NCI-H748 treated with DMSO at 0.1 percent for 48 hours (cell line): ENCODE measurements around the gene CSTPP1.

ENCODE experiments used
- DNase-seq: peaks from one replicate; lab custom pipeline; 2025; lab: John Stamatoyannopoulos, UW

The CSTPP1 gene

DNA sequence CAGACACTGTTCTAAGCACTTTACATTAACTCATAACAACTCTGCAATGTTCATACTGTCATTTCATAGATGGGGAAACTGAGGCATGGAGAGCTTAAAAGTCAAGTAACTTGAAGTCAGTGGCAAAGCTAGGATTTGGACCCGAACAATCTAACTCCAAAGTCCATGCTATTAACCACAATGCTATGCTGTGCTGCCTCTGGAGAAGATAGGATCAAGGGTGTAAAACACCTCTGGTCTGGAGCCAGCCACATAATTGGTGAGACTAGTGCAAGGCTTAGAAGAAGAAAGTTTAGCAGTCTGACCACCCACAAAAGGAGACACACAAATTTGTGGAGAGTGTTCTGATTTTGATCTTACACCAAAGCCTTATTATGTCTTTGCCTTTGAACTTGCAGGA lies 196.4 kb downstream of the CSTPP1 start:
- no peak for DNase-seq

DNA sequence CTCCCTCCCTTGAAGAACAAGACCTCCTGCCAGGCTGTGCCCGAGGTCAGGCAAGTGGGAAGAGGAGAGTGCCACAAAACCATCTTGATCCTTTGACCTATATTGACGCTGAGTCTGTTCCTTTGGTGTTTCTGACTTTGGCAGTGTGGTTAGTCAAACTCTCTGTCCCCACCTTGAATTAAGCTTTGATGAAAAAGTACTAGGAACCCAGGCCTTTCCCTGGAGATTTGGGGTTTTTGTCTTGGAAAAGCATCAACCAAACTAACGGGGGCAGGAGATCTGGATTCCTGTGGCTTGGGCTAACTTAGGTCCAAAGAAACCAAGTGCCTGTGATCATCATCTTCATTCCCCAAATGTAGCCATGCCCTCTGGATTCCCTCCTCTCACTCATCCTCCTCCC lies 199.8 kb downstream of the CSTPP1 start:
- DNase-seq = no peak

DNA sequence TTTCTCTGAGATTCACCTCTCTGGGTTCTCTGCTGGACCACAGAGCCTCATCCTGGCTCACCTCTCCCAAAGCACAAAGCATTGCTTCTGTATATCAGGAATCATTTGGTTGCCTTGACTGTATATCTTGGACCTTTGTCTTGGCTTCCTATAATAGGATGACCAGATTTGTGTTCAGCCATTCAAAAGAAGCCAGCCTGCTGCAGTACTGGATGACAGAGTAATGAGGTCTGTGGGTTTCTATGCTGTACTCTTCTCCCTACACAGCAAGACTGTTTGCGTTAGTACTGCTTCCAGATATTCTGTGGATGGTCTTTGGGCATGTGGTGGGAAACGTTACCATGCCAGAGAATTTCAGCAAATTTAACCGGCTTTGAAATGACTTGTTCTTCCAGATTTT lies 200.4 kb downstream of the CSTPP1 start:
- DNase-seq = no peak

DNA sequence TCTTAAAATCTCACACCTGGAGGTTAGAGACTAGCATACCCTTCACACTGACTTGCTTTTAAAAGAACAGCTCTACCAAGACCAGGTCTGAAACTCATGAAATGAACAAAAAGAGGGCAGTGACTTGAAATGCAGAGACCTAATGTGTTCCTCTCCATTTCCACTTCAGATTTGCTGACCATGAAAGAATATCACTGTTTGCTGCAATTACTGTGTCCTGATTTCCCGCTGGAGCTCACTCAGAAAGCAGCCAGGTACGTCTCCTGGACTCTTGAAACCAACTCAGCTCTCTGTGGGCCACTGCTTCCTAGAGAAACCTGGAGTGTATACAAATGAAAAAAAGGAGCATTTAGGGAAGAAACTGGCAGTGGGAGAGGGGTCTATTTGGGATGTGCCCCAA lies 200.9 kb downstream of the CSTPP1 start:
- DNase-seq = no peak

DNA sequence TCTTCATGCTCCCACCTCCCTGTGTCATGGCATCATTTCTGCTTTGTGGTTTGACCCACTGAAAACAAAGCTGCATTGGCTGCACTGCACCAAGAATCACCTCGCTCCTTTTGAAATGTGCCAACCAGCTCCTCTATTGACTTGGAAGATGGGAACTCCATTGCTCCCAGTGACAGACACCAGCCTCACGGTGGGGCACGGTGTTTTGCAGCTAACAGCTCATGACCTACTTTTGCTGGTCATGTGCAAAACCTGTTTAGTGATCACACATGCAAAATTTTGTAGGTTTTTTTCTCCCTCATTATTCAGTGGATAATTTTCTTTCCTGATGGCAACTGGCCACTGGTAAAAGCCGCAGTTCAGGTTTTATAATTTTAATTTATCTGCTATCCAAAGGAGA lies 203.3 kb downstream of the CSTPP1 start:
- DNase-seq = no peak

DNA sequence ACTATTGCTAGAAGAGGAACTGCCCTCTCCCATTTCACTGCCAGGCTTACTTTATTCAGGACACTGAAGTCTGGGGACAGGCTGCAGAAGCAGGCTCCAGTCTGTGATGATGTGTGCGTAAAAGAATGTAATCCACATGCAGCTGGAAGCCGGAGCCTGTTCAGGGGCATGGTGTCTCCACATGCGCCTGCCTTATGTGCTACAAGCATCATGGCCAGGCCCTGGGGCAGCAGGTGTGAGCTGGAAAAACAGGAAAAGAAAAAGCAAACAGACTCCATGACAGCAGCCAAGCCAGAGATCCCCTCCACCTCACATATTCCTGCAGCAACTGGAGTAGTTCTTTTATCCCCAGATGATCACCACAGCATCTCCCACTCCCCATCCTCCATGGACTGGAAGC lies 206.8 kb downstream of the CSTPP1 start:
- DNase-seq = peak; percentile 67

DNA sequence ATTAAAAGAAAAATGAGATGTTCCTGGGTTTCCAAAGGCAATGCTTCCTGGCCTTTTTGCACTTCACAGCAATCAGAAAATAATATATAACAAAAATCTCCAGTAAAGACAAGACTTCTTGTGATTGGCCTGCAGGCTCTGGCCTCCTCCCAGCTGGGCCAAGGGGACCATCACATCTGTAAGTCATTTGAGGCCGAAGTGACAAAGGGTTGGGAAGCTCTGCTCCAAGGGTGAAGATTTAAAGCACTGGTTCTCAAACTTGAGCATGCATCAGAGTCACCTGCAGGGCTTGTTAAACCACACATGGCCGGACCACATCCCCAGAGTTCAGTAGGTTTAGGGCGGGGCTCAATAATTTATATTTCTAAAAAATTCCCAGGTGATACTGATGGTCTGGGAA lies 208.0 kb downstream of the CSTPP1 start:
- DNase-seq = no peak

DNA sequence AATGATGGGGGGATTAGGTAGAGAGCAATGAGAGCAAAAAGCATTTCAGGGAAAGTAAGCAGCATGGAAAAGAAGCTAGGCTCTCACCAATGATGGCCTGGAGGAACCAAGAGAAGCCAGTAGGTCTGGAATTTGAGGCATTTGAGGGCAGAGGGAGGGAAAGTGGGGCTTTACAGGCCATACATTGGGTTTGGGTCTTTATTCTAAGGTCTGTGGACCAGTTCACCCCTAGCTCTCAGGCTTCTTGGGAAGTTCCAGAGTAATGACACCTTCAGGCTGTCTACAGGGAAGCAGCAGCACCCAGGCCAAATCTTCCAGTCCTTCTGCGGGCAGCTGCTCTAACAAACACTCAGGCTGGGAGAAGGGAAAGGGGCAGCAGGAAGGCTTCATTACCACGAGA lies 210.7 kb downstream of the CSTPP1 start:
- DNase-seq = no peak

DNA sequence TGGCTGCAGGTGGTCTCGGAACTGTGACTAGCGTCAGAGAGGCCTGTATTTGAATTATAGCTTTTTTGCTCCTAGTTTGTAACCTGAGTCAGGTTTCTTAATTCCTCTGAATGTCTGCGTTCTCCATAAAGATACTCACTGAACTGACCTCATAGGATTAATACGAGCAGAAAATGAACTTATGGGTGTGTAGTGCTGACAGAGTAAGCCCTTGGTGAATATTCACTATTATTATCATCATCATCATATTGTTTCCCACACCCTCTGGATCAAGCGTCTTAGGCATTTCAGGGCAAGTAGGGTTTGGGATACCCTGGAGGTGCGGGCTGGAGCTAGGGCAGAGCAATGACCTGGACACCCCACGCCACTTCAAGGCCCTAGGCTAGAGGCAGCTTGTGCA lies 211.1 kb downstream of the CSTPP1 start:
- no peak for DNase-seq

DNA sequence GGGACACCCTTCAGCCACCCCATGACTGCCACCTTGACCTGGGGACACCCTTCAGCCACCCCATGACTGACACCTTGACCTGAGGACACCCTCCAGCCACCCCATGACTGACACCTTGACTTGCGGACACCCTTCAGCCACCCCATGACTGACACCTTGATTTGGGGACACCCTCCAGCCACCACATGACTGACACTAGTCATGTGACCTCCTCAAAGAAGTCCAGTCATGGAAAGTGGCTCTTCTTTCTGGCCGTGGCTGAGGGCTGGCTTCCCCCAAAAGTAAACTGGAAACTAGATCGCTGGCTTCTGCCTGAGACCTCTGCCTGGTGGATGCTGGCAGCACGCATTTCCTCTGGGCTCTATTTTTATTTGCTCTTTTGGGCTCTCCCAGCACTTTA lies 211.7 kb downstream of the CSTPP1 start:
- no peak for DNase-seq

DNA sequence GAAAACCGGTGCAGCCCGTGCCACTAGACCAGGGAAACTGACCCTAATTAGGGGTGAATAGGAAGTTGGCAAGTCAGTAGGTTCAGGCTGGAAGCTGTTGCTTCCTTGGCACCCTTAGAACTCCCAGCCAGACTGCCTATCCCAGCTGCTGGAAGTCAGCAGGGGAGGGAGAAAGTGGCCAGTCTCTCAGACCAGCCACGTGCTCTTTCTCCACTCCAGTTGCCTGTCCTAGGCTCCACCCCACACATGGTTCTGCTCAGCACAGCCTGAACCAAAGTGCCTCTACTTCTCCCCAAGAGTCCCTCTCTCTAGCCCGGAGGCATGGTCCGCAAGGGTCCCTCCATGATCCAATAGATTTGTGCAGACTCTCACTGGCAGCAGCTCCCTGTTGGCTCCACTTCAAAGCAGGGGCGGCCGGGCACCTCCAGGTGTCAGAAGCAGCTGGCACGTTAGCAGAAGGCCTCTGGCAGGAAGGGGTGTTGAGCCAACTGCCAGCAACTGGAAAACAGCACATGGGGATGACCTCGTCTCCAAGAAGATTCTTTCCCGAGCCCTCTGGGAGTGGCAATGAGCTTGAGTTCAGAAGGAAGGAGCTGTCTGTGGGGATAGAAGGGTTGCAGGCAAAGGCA lies 212.5 kb downstream of the CSTPP1 start:
- DNase-seq = no peak

DNA sequence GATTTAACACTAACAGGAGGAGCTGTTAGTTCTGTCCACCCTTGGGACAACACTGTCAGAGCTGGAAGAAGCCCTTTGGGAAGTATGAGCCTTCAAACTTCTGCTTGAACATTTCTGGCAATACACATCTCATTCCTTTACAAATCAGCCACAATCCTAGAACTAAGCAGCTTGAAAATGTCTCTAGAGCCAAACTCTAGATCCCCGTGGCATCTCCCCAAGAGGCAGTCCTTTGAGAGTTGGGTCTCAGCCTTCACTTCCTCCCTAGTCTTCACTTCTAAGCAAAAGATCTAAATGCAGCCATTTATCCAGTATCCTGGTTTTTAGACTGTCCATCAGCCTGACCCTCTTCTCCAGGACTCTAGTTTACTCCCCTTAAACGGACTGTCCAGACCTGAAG lies 213.2 kb downstream of the CSTPP1 start:
- DNase-seq = no peak

DNA sequence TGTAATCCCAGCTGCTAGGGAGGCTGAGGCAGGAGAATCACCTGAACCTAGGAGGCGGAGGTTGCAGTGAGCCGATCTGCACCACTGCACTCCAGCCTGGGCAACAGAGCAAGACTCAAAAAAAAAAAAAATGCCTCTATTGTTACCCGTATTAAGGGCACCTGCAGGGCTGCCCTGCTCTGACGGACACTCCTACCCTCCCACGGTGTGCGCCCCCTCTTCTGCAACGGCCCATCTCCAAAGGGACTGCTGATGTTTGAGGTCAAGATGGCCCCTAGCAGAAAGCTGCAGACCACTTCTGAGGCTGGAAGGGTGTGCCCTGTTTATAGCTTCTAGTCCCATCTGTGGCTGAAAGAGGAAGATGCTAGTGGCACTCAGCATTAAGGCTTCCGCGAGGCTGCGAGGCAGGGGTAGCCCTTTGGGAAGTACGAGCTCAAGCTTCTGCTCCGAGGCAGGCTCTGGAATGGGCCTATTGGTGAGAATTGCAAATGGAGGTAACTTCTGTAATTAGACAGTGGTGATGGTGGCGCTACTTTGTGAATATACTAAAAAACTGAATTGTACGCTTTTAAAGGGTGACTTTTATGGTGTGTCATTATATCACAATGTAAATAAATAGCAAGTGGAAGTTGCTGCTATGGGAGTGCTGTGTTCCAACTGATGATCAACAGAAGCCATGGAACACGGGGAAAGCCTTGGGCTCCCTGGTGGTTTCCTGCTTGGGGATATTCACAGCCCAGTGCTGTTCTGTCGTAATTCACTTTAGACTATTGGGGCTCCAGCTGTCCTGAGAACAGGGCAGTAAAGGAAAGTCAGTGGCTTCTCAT lies 215.8 kb downstream of the CSTPP1 start:
- peak; percentile 57 for DNase-seq

DNA sequence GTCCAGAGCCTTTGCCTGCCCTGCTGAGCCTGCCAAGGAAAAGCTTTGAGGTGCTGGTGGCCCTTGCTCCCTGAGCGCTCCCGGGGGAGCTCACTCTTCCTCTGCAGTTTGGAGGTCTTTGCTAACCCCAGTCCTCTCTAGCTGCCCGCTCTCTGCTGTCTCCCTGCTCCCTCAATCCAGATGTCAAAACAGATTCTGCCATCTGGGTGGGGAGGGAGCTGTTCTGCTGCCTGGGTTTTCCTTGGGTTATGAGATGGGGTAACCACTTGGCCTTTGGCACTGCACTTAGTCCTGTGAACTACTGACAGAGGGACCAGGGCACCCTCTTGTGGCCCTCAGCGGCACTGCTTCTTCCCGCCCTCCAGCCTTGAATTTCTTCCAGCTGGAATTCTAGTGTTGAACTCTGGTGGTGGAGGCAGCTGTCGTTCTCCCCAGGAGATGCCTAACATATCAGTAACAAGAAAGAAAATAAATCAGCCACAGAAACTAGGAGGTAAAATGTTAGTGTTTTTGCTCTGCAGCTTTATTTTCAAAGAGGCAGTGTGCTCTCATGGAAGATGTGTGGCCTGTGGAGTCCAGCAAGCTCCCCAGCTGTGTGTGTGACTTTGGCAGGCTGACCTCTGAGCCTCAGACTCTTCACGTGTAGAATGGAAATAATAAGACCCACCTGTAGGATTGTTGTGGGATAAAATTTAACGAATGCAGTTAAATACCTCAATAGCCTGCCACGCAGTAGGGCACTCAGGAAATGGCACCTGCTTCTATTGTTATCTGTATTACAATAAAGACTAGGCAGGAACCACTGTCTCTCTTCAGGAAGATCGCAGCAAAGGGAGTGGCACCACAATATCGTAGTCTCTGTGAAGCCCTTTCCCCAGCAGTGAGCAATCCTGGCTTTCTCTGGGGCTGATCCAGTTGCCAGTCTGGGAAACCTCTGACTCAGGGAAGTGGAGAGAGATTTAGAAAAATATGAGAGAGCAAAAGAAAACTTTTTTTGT lies 216.7 kb downstream of the CSTPP1 start:
- peak; percentile 86 for DNase-seq

DNA sequence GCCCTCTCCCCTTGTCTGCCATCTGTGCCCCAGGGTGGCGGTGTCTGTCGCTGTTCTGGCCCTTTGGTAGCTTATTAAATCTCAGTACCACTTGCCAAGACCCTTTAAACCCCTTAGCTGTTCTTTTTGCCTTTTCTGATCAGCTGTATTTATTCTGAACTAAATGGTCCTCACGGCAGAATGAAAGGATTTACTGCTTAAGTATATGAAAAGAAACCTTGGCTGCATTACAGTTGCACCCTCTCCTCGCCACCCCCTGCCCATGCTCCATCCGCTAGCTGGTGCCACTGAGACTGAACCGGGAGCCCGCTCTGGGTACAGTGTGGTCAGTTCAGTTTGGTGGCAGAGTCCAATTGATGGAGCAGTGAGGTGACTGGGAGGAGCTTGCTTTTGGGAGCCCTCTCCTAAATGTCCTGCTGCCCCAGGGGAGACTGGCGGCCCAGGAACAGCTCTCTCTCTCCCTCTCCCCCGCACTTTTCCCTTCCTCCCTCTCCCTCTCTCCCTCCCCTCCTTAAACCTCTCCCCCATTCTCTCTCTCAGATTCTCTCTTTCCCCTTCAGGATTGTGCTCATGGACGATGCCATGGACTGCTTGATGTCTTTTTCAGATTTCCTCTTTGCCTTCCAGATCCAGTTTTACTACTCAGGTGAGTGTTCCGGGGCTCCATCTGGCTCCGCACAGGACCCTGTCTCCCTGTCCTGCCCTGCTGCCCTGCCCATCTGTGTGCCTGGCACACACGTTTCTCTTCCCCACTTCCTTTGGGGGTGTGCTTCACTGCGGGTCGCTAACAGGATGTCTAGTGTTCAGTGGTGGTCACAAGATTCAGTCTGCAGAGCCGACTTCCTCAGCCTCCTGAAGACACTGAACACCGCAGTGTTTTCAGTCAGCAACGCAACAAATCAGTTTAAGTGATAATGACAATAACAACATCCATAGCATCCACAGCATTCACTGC lies 218.3 kb downstream of the CSTPP1 start:
- DNase-seq = no peak

DNA sequence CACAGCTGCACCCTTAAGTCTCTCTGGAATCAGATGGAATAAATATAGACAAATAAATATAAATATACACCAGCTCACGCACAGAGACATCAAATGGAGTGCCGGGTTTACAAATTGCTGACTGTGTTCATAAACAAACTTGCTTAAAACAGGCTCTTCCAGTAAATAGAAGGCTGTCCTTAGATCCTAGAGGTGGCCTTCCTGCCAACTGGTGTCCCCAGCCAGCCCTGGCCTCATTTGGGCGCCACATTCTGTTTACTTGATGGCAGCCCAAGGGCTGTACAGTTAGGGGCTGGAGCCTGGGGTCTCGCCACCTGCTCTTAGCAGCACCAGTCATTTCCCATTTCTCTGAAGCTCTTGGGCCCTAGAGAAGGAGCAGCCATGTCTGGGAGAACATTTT lies 219.3 kb downstream of the CSTPP1 start:
- DNase-seq = no peak

DNA sequence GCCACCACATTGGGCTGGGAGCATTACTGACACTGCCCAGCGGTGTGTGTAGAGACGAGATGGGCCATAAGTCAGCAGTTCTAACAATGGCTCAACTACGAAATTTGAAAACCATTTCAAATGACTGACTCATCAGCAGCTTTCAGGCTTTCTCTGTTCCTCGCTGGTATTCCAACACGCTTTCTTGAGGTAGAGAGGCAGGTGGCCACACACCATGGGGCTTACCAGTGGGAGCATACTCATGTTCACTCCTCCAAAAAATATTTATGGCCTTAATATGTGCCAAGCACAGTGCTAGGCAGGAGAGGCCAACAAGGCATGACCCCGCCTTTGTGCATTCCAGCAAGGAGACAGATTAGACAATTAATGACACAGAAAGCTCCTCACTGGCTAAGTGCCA lies 219.8 kb downstream of the CSTPP1 start:
- DNase-seq = no peak

DNA sequence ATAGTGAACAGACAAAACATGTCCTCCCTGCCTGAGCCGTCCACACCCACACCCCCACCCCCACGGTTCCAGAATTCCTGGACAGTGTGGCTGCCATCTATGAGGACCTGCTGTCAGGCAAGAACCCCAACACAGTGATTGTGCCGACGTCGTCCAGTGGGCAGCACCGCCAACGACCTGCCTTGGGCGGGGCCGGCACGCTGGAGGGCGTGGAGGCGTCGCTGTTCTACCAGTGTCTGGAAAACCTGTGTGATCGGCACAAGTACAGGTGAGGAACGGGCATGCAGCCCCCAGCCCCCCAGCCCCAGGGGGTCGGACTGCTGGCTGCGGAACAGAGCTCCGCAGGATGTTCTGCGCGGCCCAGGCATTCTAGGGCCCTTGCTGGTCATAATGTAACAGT lies 220.4 kb downstream of the CSTPP1 start:
- no peak for DNase-seq

DNA sequence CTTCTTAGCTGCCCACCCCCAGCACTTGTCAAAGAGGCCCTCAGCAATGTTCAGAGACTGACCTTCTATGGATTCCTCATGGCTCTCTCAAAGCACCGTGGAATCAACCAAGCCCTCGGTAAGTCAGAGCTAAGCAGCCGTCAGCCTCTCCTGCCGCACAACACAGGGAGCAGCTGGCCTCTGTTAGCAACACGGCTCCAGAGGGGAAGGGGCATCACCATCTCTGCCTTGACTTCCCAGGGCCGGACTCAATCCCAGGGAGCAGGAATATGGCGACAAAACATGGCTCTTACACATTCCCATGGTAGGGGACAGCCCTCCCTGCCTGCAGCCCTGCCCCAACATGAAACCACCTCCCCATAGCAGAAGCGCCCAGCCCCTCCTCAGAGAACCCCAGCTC lies 221.2 kb downstream of the CSTPP1 start:
- no peak for DNase-seq

DNA sequence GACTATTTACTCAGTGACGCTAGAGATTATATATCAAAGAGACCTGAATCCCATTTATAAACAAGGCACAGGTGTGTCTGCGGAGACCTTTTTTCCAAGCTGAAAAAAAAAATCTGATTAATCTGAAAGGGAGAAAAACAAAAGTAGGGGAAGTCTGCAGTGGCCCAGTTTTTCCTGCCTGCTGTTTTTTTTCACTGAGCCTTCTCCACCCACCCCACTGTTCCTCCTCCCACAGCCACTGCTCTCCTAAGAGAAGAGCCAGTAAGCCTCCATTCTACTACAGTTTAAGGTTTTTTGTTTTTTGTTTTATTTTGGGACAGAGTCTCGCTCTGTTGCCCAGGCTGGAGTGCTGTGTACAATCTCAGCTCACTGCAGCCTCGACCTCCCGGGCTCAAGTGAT lies 221.7 kb downstream of the CSTPP1 start:
- DNase-seq = no peak

DNA sequence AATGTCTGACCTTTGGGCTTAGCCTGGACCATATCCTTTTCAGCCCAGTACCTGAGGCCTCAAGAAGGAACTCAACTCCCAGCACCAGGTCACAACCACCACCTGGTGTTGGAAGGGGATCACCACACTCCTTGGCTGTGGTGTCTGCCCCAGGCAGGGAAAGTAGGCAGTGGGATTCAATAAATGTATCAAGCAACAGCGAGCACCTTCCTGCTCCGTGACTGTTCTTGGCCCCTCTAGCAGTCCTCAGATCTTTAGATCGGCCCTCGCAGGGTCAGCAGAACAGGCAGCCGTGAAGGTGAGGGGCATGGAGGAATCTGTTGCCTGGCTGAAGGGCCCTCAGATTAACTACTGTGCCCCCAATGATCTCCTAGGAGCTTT lies 224.2 kb downstream of the CSTPP1 start:
- DNase-seq = no peak
